ENCODE results near the gene GCLC.

The GCLC gene

GRCh38 chr6:53447865-53448264, 97.0 kb downstream of the GCLC start:
- no peak for DNase-seq (ENCODE audit: low read depth in 2 of 2)
